Ascending aorta (tissue), 2 donors: Measurements from ENCODE around the gene IFIT1B. TPM values are rescaled to one million over a fixed set of nuclear protein-coding genes. Genes with fewer than 3 reads are reported as not detected.
A peak's percentile ranks its signal among the peaks of the same experiment; 100 is the strongest.

Source experiments
- DNase-seq, 2 donors: peaks; one replicate each; pipeline ENCODE4 v3.0.0-alpha.2; 2019; ENCODE audit warnings: low spot score in 2 of 2
- H3K27ac ChIP-seq, 2 donors: fragments of 200-600 bp; sonication (generic); one replicate each; pipeline ENCODE4 v1.5.1; 2016 to 2017; ENCODE audit warnings: mild to moderate bottlenecking in 1 of 2
- H3K27me3 ChIP-seq: fragments of 200-600 bp; sonication (generic); one replicate; pipeline ENCODE4 v1.5.1; 2017
- H3K36me3 ChIP-seq, 2 donors: fragments of 200-600 bp; sonication (generic); one replicate each; pipeline ENCODE4 v1.5.1; 2016
- H3K4me1 ChIP-seq, 2 donors: fragments of 200-600 bp; sonication (generic); one replicate each; pipeline ENCODE4 v1.5.1; 2016 to 2017; ENCODE audit warnings: mild to moderate bottlenecking in 1 of 2
- H3K4me3 ChIP-seq, 2 donors: fragments of 200-600 bp; sonication (generic); one replicate each; pipeline ENCODE4 v1.5.1; 2016 to 2017; ENCODE audit warnings: mild to moderate bottlenecking in 1 of 2
- H3K9me3 ChIP-seq, 2 donors: fragments of 200-600 bp; sonication (generic); one replicate each; pipeline ENCODE4 v1.5.1; 2016
- intact Hi-C: fragments of 100-400 bp; cut with DNase I; formaldehyde crosslinking; loops from one replicate; pipeline ENCODE4 v1.15.1; 2023
- total RNA-seq: library from RNA; depleted of rRNA; stranded (reverse); fragments of >200 nt; gene quantifications from one replicate; pipeline ENCODE4 v1.1.0, GENCODE V29; 2016
- TF ChIP-seq, protein P1 (sequence below), 3 experiments: fragments of 200-600 bp in 2 of 3; fragments of 450-650 bp in 1 of 3; sonication (generic) in 2 of 3; IDR thresholded peaks; one replicate each; pipeline ENCODE4 v1.5.1; 2016 to 2019; ENCODE audit warnings: antibody characterized with exemption in 3 of 3, mild to moderate bottlenecking in 1 of 3, moderate library complexity in 1 of 3

Gene IFIT1B
- total RNA-seq, 1 donor from 2014 or later, result not detected

DNA sequence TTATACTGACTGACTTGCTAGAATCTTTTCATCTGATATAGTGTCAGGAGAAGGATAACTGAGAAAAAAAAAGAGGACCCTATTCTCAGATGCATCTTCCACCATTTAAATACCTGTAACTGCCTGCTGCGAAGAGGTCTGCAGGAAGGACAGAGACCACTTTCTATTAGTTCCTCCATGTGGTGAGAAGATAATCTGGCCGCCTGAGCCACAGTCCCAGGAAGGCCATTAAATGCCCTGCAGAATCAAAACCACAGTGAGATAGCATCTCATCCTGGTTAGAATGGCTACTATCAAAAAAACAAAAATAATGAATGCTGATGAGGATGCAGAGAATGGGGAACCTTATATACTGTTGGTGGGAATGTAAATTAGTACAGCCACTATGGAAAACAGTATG, 19.9 kb upstream of the IFIT1B start:
- no peak for DNase-seq
- no peak overlapping the region for H3K4me3 ChIP-seq
- no peaks in the 10 kb centered on the region for H3K4me1 ChIP-seq
- TF ChIP-seq, protein P1, sequence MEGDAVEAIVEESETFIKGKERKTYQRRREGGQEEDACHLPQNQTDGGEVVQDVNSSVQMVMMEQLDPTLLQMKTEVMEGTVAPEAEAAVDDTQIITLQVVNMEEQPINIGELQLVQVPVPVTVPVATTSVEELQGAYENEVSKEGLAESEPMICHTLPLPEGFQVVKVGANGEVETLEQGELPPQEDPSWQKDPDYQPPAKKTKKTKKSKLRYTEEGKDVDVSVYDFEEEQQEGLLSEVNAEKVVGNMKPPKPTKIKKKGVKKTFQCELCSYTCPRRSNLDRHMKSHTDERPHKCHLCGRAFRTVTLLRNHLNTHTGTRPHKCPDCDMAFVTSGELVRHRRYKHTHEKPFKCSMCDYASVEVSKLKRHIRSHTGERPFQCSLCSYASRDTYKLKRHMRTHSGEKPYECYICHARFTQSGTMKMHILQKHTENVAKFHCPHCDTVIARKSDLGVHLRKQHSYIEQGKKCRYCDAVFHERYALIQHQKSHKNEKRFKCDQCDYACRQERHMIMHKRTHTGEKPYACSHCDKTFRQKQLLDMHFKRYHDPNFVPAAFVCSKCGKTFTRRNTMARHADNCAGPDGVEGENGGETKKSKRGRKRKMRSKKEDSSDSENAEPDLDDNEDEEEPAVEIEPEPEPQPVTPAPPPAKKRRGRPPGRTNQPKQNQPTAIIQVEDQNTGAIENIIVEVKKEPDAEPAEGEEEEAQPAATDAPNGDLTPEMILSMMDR (IDR thresholded peaks at IDR 0.05), result no peak
- H3K9me3 ChIP-seq, result no peaks in the 10 kb centered on the region
- no peak overlapping the region for H3K27ac ChIP-seq
- no peaks in the 10 kb centered on the region for H3K36me3 ChIP-seq
- intact Hi-C loops, result no loop called here
- no peaks in the 10 kb centered on the region for H3K27me3 ChIP-seq

DNA sequence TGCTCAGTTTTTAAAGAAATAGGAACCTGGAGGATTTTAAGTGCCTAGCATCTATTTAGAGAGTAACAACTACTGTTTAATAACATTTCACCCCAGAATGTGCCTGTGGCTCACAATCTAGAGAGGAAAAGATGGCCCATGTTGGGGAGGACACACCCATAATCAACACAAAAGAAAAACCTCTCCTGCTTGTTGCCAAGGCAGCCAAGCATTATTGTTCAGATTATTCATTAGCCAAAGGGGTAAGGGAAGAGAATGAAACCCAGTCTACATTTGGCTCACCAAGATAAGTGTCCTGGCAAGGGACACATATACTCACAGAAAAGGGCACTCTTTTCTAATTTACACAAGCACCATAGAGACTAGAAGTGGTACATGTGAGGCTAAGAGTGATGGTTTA, 17.7 kb upstream of the IFIT1B start:
- no peak overlapping the region for H3K4me3 ChIP-seq
- no peak overlapping the region for H3K27ac ChIP-seq
- TF ChIP-seq, protein P1 (IDR thresholded peaks at IDR 0.05), result no peak
- no peaks in the 10 kb centered on the region for H3K36me3 ChIP-seq
- H3K9me3 ChIP-seq, result no peaks in the 10 kb centered on the region
- intact Hi-C loops, result no loop called here
- no peak for DNase-seq
- peaks cover 0 to 7% of the 10 kb centered on the region in 2 donors for H3K4me1 ChIP-seq
- H3K27me3 ChIP-seq, result no peaks in the 10 kb centered on the region

DNA sequence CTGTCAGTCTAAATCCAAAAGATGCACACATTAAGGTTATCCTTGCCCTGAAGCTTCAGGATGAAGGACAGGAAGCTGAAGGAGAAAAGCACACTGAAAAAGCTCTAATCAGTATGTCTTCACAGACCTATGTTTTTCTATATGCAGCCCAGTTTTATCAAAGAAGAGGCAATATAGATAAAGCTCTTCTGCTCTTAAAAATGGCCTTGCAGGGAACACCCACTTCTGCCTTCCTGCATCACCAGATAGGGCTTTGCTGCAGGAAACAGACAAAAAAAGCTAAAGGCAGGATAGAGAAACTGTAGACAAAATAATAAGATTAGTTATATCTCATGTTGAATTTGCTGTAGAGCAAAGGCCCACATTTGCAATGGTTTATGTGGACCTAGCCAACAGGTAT, 14.9 kb upstream of the IFIT1B start:
- H3K4me1 ChIP-seq, result peaks cover 0 to 14% of the 10 kb centered on the region in 2 donors
- TF ChIP-seq, protein P1 (IDR thresholded peaks at IDR 0.05), result no peak
- DNase-seq, result no peak
- no peak overlapping the region for H3K27ac ChIP-seq
- H3K9me3 ChIP-seq, result no peaks in the 10 kb centered on the region
- no peak overlapping the region for H3K4me3 ChIP-seq
- no peaks in the 10 kb centered on the region for H3K27me3 ChIP-seq
- H3K36me3 ChIP-seq, result no peaks in the 10 kb centered on the region
- intact Hi-C loops, result no loop called here

DNA sequence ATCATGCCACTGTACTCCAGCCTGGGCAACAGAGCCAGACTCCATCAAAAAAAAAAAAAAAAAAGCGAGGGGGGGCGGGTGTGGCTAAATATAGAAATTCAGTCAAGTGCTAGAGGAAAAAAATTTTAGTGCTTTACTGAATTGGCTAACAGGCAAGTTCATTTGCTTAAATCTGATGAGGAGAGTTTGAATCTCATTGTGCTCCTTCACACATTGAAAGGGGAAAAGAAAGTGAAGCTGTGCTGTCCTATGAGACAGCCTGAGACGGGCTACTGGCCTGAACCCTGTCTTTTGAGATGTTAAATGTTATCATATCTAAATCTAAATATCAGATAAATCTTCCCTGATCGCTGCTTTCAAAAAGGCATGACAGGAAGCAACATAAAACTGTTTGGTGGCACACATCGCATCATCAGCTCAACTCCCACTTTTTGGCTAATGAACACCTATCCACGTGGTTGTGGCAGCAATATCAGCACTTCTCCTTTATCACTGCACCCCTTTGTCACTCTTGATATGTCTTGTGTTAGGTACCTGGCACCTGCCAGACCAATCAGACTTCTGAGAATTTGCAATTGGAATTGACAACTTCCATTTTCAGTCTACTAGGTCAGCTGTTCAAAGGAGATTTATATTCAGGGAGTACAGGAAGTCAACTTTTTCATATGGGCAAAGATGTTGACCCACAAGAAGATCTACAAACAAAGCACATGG, 14.0 kb upstream of the IFIT1B start:
- H3K9me3 ChIP-seq, result no peaks in the 10 kb centered on the region

DNA sequence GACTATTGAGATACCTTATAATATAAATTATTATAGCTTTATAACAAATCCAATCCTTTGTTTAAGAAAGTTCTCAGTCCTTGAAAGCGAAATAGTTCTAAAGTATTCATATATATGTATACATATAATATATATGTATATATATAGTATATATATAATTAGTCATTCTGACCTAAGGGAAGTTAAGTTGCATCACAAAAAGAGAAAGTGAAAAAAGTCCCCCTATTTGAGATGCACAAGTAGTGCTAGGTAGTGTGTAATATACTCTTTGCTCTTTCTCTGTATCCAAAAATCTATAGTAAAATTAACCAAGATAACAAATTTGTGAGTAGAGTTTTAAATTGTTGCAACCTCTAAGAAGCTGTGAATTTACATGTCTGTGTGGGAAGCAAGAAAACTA, 13.3 kb upstream of the IFIT1B start:
- peaks cover 3 to 23% of the 10 kb centered on the region in 2 donors for H3K4me1 ChIP-seq
- H3K36me3 ChIP-seq, result no peaks in the 10 kb centered on the region
- TF ChIP-seq, protein P1 (IDR thresholded peaks at IDR 0.05), result no peak
- H3K9me3 ChIP-seq, result no peaks in the 10 kb centered on the region
- no peak overlapping the region for H3K4me3 ChIP-seq
- H3K27me3 ChIP-seq, result no peaks in the 10 kb centered on the region
- intact Hi-C loops, result no loop called here
- peak overlapping the region in 1 of 2 donors; percentile 45 for H3K27ac ChIP-seq
- no peak for DNase-seq

More for the DNA sequence above, 14.0 kb upstream of the IFIT1B start:
- no peak overlapping the region for H3K4me3 ChIP-seq
- DNase-seq, result no peak
- H3K4me1 ChIP-seq, result peaks cover 0 to 18% of the 10 kb centered on the region in 2 donors
- H3K27me3 ChIP-seq, result no peaks in the 10 kb centered on the region
- no peaks in the 10 kb centered on the region for H3K36me3 ChIP-seq
- H3K27ac ChIP-seq, result peak overlapping the region in 1 of 2 donors; percentile 45
- TF ChIP-seq, protein P1 (IDR thresholded peaks at IDR 0.05), result no peak
- intact Hi-C loops, result no loop called here
